Endothelial cell of umbilical vein (primary cell): Measurements from ENCODE around the gene ARHGEF5.

Experiments used
- CTCF ChIP-seq, 2 donors: IDR thresholded peaks; 1 replicate in 1 of 2; 2 replicates in 1 of 2; pipeline ENCODE4 v1.5.1; 2011; ENCODE audit warnings: low read length in 2 of 2, mild to moderate bottlenecking in 2 of 2, moderate library complexity in 2 of 2, control low read depth in 1 of 2, inconsistent platforms in 1 of 2, low read depth in 1 of 2; ENCODE audit not compliant: insufficient read depth in 1 of 2; ENCODE audit errors: extremely low read depth in 1 of 2
- EZH2 ChIP-seq: IDR thresholded peaks from 2 replicates; pipeline ENCODE4 v1.6.1; 2012; ENCODE audit warnings: borderline replicate concordance, low read depth, mild to moderate bottlenecking, moderate library complexity, low read length, inconsistent platforms; ENCODE audit not compliant: severe bottlenecking
- FOS ChIP-seq: IDR thresholded peaks from 2 replicates; pipeline ENCODE4 v1.6.1; 2011; ENCODE audit warnings: mild to moderate bottlenecking, low read length, moderate library complexity, borderline replicate concordance; ENCODE audit not compliant: insufficient read depth
- GATA2 ChIP-seq: IDR thresholded peaks from 2 replicates; pipeline ENCODE4 v1.7.0; 2011; ENCODE audit warnings: low read depth, mild to moderate bottlenecking, moderate library complexity, mixed read lengths, low read length; ENCODE audit not compliant: insufficient read length, insufficient read depth
- JUN ChIP-seq: IDR thresholded peaks from 2 replicates; pipeline ENCODE4 v1.6.1; 2011; ENCODE audit warnings: borderline replicate concordance, low read depth; ENCODE audit not compliant: insufficient read length, insufficient read depth
- MAX ChIP-seq: IDR thresholded peaks from 2 replicates; pipeline ENCODE4 v1.6.1; 2011; ENCODE audit not compliant: insufficient read depth, insufficient read length
- POLR2A ChIP-seq: IDR thresholded peaks from 2 replicates; pipeline ENCODE4 v1.6.1; 2012; ENCODE audit warnings: low read depth, mild to moderate bottlenecking, control low read depth, low read length
- POLR2AphosphoS5 ChIP-seq: IDR thresholded peaks from 2 replicates; pipeline ENCODE4 v1.6.1; 2012; ENCODE audit warnings: low read depth, mild to moderate bottlenecking, control low read depth, low read length, moderate library complexity; ENCODE audit not compliant: insufficient read depth

- TF ChIP-seq CTCF (IDR thresholded peaks at IDR 0.05; ENCODE audit: extremely low read depth in 1 of 2, insufficient read depth in 1 of 2, low read depth in 1 of 2, low read length in 2 of 2) (no peak), MAX (no peak), EZH2 (no peak), POLR2AphosphoS5 (no peak), POLR2A (no peak), JUN (peak; percentile 5), GATA2 (no peak), FOS (no peak)
Observed at GRCh38 chr7:144384555-144385245, 29.5 kb downstream of the ARHGEF5 start.
